ENCODE results near the gene LRR1. TPM values are rescaled to one million over a fixed set of nuclear protein-coding genes. Genes with fewer than 3 reads are reported as not detected.

LRR1 gene
- total and polyA plus RNA-seq, 5 experiments from 2014 or later = 8.5 to 12.9 (median 10.4) TPM

DNA sequence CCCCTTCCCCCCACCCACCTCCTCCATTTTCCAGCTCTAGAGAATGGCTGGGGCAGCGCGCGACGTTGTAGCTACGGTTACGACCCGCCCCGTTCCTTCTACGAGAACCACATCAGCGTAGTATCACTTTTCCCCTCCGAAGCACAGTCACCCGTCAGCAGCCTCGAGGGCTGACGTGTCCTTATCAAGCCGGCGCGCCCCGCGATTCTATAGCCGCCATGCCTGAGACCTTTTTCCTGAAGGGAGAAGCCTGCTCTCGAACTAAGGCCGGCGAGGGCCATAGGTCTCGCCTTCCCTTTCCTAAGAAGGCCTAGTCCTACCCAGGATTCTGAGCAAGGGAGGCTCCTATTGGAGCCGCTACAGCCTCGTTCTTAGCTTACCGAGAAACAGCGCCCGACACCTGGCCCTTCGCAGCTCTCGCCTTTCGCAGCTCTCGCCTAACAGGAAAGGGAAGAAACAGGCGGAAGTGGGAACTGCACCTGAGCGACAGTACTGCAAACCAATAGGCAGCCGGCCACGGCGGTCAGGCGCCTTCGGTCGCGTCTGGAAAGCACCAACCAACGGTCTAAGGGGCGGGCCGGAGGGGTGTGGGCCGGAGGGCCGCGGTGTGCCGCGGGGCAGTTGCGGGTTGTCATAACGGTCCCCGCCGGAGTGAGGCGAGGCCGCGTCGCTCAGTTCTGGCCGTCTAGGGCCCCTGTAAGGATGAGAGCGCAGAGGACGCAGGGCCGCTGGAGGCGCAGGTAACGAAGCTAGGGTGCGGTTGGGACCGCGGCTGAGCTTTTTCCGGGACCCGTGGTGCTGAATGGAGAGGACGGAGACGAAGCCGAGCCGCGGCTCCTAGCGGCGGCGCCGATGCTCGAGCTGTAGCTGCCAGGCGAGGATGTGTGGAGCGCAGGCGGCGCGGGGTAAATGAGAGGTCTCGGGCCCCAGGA lies 21.7 kb downstream of the LRR1 start, which contains the start of the genes MGAT2 and RPL36AL:
MGAT2 (plus strand) TSS at position 618 of the 932 bp plus-strand sequence. CDS start 470 bp downstream, outside the sequence.
RPL36AL (minus strand) TSS at position 445 of the 932 bp plus-strand sequence. CDS start 1,522 bp downstream, outside the sequence.
- POLR2A ChIA-PET = interaction anchor here (0.5 to 5.3 kb wide), 31 partner anchors 8 to 1210 kb away, joined by 3 to 203 read pairs (median 6); partner anchors contain the start of genes ARF6, DNAAF2, KLHDC1 and KLHDC2
- Mint-ChIP-seq H3K4me1 (peaks cover 18 to 65% (median 51%) of the 10 kb centered on the region in 4 donors), H3K9me3 (no peaks in the 10 kb centered on the region), H3K36me3 (peaks cover 0 to 40% (median 6%) of the 10 kb centered on the region in 3 donors), H3K27ac (peak within 1 kb of the TSS; percentile 97 to 99 (median 99)), H3K27me3 (no peaks in the 10 kb centered on the region), H3K4me3 (peak within 1 kb of the TSS; percentile 93 to 99 (median 98))
- ATAC-seq (peak; percentile 84 to 86), DNase-seq (peak; percentile 82 to 98 (median 92))

DNA sequence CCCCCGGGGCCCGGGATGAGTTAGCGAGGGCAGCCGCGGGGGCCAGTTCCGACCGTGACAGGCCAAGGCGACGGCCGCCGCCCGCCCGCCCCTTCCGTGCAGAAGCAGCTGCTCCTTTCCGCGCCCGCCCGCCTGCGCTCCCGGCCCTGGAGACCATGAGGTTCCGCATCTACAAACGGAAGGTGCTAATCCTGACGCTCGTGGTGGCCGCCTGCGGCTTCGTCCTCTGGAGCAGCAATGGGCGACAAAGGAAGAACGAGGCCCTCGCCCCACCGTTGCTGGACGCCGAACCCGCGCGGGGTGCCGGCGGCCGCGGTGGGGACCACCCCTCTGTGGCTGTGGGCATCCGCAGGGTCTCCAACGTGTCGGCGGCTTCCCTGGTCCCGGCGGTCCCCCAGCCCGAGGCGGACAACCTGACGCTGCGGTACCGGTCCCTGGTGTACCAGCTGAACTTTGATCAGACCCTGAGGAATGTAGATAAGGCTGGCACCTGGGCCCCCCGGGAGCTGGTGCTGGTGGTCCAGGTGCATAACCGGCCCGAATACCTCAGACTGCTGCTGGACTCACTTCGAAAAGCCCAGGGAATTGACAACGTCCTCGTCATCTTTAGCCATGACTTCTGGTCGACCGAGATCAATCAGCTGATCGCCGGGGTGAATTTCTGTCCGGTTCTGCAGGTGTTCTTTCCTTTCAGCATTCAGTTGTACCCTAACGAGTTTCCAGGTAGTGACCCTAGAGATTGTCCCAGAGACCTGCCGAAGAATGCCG lies 22.6 kb downstream of the LRR1 start:
- H3K4me1 Mint-ChIP-seq = peaks cover 21 to 68% (median 54%) of the 10 kb centered on the region in 4 donors
- DNase-seq (peak in 5 of 10 donors; percentile 14 to 67 (median 51)), ATAC-seq (peak in 1 of 2 donors; percentile 9)
- POLR2A ChIA-PET = interaction anchor here (0.7 to 5.3 kb wide), 25 partner anchors 7 to 1209 kb away, joined by 3 to 203 read pairs (median 8); partner anchors contain the start of genes ARF6, DNAAF2, KLHDC1 and KLHDC2
- H3K4me3 Mint-ChIP-seq = peak overlapping the region; percentile 93 to 99 (median 98)
- no peaks in the 10 kb centered on the region for H3K9me3 Mint-ChIP-seq
- no peaks in the 10 kb centered on the region for H3K27me3 Mint-ChIP-seq
- peaks cover 0 to 42% (median 6%) of the 10 kb centered on the region in 3 donors for H3K36me3 Mint-ChIP-seq
- H3K27ac Mint-ChIP-seq = peak overlapping the region; percentile 87 to 99 (median 99)

DNA sequence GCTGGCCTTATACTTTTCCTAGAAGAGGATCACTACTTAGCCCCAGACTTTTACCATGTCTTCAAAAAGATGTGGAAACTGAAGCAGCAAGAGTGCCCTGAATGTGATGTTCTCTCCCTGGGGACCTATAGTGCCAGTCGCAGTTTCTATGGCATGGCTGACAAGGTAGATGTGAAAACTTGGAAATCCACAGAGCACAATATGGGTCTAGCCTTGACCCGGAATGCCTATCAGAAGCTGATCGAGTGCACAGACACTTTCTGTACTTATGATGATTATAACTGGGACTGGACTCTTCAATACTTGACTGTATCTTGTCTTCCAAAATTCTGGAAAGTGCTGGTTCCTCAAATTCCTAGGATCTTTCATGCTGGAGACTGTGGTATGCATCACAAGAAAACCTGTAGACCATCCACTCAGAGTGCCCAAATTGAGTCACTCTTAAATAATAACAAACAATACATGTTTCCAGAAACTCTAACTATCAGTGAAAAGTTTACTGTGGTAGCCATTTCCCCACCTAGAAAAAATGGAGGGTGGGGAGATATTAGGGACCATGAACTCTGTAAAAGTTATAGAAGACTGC lies 23.4 kb downstream of the LRR1 start:
- DNase-seq = no peak
- ATAC-seq = no peak
- Mint-ChIP-seq H3K27me3 (no peaks in the 10 kb centered on the region), H3K9me3 (no peaks in the 10 kb centered on the region), H3K27ac (peak overlapping the region; percentile 87 to 99 (median 94)), H3K4me3 (peak overlapping the region; percentile 93 to 99 (median 98)), H3K4me1 (peaks cover 21 to 70% (median 57%) of the 10 kb centered on the region in 4 donors), H3K36me3 (peaks cover 0 to 38% (median 6%) of the 10 kb centered on the region in 3 donors)
- POLR2A ChIA-PET = interaction anchor here (0.9 to 5.3 kb wide), 6 partner anchors 11 to 240 kb away, joined by 3 to 203 read pairs (median 44); partner anchors contain the start of genes DNAAF2, LRR1 and RPS29

DNA sequence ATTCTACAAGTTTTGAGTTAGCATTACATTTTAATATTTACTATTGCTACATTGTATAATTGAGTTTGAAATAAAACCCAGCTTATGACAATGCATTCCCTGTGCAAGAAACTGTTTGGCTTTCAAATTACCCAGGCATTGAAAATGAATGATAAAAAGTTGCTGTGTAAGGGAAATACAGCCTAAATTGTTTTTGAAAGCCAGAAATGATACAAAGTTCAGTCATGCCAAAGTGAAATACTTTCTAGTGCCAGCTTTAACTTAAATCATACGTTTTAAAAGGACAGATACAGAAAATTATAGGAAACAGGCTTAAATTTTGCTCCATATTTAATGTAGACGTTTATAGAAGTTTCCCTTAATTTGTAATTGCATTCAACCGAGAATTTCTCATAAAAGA lies 24.6 kb downstream of the LRR1 start:
- POLR2A ChIA-PET = interaction anchor here (0.7 to 5.3 kb wide), 5 partner anchors 10 to 691 kb away, joined by 3 to 203 read pairs (median 6); partner anchors contain the start of genes DNAAF2, KLHDC2 and RPS29
- Mint-ChIP-seq H3K4me3 (peak overlapping the region; percentile 19 to 99 (median 61)), H3K9me3 (no peaks in the 10 kb centered on the region), H3K36me3 (peaks cover 0 to 28% (median 4%) of the 10 kb centered on the region in 3 donors), H3K27ac (peak overlapping the region in 9 of 10 donors; percentile 32 to 99 (median 79)), H3K4me1 (peaks cover 18 to 68% (median 50%) of the 10 kb centered on the region in 4 donors), H3K27me3 (no peaks in the 10 kb centered on the region)
- no peak for ATAC-seq
- DNase-seq = no peak

DNA sequence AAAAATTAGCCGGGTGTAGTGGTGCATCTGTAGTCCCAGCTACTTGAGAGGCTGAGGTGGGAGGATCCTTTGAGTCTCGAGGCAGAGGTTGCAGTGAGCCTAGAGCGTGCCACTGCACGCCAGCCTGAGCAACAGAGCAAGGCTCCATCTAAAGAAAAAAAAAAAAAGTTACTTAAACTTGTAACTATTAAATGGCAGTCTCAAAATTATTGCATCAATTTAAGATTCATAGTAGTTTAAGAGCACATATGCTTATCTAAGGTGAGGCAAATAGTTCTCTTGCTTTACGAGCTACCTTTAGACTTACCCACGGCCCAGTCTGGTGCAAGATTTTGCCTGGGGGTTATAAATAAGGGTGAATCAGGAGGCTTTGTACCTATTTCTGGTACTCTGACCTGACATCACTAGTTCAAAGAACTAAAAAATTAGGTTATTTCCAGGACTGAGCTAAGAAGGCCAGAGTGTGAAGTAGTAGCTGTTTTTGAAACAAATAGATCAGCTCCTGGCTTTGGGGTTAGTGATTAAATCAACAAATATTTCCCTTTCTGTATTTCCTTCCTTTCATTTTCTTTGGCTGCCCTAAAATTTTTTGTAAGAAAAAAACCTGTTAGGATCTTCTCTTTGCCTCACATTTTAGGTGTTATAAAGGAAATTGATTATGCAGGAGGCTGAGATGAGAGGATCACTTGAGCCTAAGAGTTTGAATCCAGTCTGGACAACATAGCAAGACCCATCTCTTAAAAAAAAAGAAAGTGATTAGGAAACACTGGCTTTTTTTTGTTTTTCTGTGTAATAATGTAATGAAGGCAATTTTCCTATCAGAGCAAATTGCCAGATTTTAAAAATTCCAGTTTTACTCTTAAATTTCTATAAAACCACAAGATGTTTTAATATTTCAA lies 25.4 kb downstream of the LRR1 start:
- Mint-ChIP-seq H3K4me3 (peak overlapping the region; percentile 22 to 99 (median 61)), H3K4me1 (peaks cover 15 to 65% (median 47%) of the 10 kb centered on the region in 4 donors), H3K27ac (peak overlapping the region; percentile 43 to 99 (median 77)), H3K36me3 (peaks cover 0 to 20% (median 0%) of the 10 kb centered on the region in 3 donors), H3K27me3 (no peaks in the 10 kb centered on the region), H3K9me3 (no peaks in the 10 kb centered on the region)
- POLR2A ChIA-PET = interaction anchor here (0.6 to 5.3 kb wide), 7 partner anchors 9 to 269 kb away, joined by 3 to 203 read pairs (median 6); partner anchors contain the start of genes DNAAF2, KLHDC2 and RPS29
- peak in 1 of 10 donors; percentile 17 for DNase-seq
- ATAC-seq = no peak

DNA sequence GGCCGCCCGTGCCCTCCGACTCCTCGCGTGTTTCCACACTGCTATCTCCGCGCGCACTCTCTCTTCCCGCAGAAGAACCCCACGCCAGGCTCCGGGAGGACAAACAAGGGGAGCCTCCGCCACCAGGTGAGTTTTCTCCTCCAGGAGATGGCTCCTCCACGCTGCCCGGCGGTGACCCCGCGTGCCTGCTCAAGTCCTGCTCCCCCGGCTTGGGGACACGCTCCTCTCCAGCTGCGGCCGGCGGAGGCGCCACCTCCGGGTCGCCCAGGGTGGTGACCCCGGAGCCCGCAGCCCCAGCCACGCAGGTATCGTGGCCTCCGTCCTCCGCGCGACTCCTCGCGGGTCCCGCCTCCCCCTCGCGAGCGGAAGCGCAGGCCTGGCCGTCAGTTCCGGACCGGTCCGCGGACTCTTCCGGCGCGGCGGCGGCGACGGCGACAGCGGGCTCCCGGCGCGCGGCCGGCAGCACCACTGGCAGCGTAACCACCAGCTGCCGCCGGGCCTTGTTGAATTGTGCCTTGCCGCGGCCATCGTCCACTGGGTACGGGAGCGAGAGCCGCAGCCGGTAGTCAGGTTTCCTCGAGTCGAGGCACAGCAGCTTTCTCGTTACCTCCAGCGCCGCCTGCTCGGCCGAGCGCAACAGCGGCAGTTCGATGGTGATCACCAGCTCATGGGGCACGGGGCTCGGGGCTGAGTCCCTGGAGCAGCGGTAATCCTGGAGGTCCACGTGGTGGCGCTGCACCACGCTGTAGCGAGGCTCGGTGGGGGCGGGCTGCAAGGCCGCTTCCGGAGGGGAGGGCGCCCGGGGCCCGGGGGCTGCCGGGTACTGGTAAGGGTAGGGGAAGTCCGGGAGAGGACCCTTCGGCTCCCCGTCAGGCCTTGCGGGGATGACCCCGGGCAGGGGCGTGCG lies 35.2 kb downstream of the LRR1 start:
- ATAC-seq (peak; percentile 78 to 82), DNase-seq (peak; percentile 90 to 97 (median 94))
- peaks cover 0 to 24% (median 2%) of the 10 kb centered on the region in 3 donors for H3K36me3 Mint-ChIP-seq
- H3K27me3 Mint-ChIP-seq = no peaks in the 10 kb centered on the region
- peak overlapping the region; percentile 92 to 99 (median 96) for H3K4me3 Mint-ChIP-seq
- POLR2A ChIA-PET = interaction anchor here (0.9 to 6.3 kb wide), 20 partner anchors 9 to 898 kb away, joined by 3 to 203 read pairs (median 4); partner anchors contain the start of genes KLHDC1, KLHDC2, LRR1 and MGAT2
- H3K4me1 Mint-ChIP-seq = peaks cover 15 to 65% (median 56%) of the 10 kb centered on the region in 4 donors
- H3K9me3 Mint-ChIP-seq = no peaks in the 10 kb centered on the region
- peak overlapping the region; percentile 90 to 98 (median 93) for H3K27ac Mint-ChIP-seq

DNA sequence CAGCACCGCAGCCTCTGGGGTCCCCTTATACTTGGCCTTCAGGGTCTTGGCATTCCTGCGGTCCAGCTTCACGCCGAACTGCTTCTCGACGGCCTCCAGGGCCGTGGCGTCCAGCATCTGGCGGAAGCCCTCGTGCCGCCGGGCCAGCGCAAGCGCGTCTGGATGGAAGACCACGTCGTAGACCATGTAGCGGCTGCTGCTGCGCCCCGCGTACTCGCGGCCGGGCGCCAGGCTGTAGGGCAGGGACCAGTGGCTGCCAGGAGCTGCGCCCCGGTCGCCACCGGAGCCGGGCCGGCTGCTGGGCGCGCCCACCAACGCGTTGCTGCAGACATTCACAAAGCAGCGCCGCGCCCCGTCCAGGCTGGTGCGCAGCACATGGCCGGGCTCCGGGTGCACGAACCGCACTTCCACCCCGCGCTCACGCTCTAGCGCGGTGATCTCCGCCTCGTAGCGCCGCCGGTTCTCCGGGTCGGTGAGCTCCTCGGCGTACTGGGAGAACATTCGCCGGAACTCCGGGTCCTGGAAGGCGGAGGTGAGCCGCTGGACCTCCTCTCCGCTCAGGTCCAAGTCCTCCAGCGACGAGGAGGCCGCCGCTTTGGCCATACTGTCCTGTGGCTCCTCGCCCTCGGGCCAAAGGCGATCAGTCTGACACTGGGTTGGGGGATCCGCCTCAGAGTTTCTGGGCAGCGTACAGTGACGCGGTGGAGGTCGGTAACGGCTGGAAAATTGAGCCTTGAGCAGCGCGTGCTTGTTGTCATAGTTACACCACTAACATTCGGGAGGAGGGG lies 36.0 kb downstream of the LRR1 start, which contains the start of gene DNAAF2:
DNAAF2 (minus strand) TSS at position 698 of the 788 bp plus-strand sequence; CDS start at position 603, 95 bp downstream.
- H3K9me3 Mint-ChIP-seq = no peaks in the 10 kb centered on the region
- H3K27me3 Mint-ChIP-seq = no peaks in the 10 kb centered on the region
- peak within 1 kb of the TSS; percentile 92 to 99 (median 97) for H3K4me3 Mint-ChIP-seq
- POLR2A ChIA-PET = interaction anchor here (0.9 to 6.3 kb wide), 22 partner anchors 8 to 897 kb away, joined by 3 to 203 read pairs (median 4); partner anchors contain the start of genes KLHDC1, KLHDC2, LRR1 and MGAT2
- H3K4me1 Mint-ChIP-seq = peaks cover 18 to 68% (median 60%) of the 10 kb centered on the region in 4 donors
- peak; percentile 46 to 53 for ATAC-seq
- H3K27ac Mint-ChIP-seq = peak within 1 kb of the TSS; percentile 94 to 99 (median 98)
- H3K36me3 Mint-ChIP-seq = peaks cover 0 to 30% (median 2%) of the 10 kb centered on the region in 3 donors
- DNase-seq = peak in 9 of 10 donors; percentile 51 to 85 (median 66)

DNA sequence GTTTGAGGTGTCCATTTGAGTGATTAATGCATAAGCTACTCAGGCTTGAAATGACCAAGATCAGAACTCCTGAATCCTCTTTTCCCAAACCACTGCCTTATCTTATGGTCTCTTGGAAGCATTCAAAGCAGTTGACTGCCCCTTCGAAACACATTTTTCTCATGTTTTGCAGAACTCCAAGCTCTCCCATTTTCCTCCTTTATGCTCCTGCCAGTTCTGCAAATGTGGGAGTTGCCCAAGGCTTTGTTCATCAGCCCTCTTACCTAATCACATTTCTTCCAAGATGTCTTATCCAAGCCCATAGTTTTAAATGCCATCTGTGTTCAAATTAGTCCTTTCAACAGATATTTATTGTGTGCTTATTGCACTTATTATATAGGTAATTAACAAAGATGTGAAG lies 38.1 kb downstream of the LRR1 start:
- H3K9me3 Mint-ChIP-seq = no peaks in the 10 kb centered on the region
- no peaks in the 10 kb centered on the region for H3K27me3 Mint-ChIP-seq
- POLR2A ChIA-PET = interaction anchor here (1.9 kb wide), 1 partner anchor 17 kb away, joined by 4 read pairs; the partner anchor contains the start of genes MGAT2 and RPL36AL
- peaks cover 24 to 70% (median 63%) of the 10 kb centered on the region in 4 donors for H3K4me1 Mint-ChIP-seq
- peak overlapping the region; percentile 9 to 99 (median 70) for H3K4me3 Mint-ChIP-seq
- ATAC-seq (no peak), DNase-seq (no peak)
- H3K27ac Mint-ChIP-seq = peak overlapping the region; percentile 15 to 99 (median 69)
- H3K36me3 Mint-ChIP-seq = peaks cover 0 to 32% (median 2%) of the 10 kb centered on the region in 3 donors
